22Rv1 (cell line): ENCODE measurements around the gene C2orf92.

Experiments used
- ZFX ChIP-seq: fragments of 450-650 bp; IDR thresholded peaks from 2 replicates; pipeline ENCODE4 v1.6.1; 2017; ENCODE audit warnings: antibody characterized with exemption, borderline replicate concordance
- TF ChIP-seq, protein P1 (sequence below): fragments of 450-650 bp; IDR thresholded peaks from 2 replicates; pipeline ENCODE4 v1.5.1; 2017; ENCODE audit warnings: mild to moderate bottlenecking

DNA sequence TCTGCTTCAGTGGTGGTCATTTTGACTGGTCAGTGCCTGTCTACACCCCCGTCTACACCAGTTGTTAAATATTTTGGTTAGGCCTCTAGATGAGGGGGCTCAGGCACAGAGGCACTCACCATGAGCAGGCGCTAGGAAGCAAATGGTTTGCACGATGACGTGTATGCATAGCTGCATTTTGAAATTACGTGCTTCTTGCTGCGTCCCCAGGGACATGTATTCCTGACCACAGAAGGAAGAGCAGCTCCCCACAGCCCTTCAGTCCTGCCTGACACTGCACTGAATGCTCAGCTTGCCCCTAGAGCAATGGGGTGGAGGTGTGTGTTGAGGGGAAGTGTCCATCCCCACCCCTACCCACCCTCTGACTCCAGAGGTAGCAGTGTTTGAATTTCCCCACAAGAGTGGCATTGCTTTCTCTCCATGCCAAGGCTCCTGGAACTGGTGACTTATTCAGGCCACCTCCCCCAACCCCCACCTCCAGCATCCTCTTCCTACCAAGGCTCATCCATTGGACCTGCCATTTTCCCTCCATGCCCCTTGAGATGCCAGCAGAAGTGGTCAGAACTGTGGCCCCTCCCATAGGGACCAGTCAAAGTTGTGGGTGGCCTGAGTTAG, 32.4 kb downstream of the C2orf92 start:
- TF ChIP-seq, protein P1, sequence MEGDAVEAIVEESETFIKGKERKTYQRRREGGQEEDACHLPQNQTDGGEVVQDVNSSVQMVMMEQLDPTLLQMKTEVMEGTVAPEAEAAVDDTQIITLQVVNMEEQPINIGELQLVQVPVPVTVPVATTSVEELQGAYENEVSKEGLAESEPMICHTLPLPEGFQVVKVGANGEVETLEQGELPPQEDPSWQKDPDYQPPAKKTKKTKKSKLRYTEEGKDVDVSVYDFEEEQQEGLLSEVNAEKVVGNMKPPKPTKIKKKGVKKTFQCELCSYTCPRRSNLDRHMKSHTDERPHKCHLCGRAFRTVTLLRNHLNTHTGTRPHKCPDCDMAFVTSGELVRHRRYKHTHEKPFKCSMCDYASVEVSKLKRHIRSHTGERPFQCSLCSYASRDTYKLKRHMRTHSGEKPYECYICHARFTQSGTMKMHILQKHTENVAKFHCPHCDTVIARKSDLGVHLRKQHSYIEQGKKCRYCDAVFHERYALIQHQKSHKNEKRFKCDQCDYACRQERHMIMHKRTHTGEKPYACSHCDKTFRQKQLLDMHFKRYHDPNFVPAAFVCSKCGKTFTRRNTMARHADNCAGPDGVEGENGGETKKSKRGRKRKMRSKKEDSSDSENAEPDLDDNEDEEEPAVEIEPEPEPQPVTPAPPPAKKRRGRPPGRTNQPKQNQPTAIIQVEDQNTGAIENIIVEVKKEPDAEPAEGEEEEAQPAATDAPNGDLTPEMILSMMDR: no peak
- no peak for TF ChIP-seq ZFX
